HepG2 (cell line): Measurements from ENCODE around the gene FASLG.

Experiments
- BHLHE40 ChIP-seq: IDR thresholded peaks from 2 replicates; pipeline ENCODE4 v1.6.1; 2011; ENCODE audit warnings: low read length, improper control_type of control experiment
- FOXP1 ChIP-seq, 2 experiments: fragments of 450-650 bp in 1 of 2; IDR thresholded peaks; 2 replicates each; pipeline ENCODE4 v1.6.1; 2017 to 2018; ENCODE audit warnings: antibody characterized with exemption in 1 of 2
- TCF12 ChIP-seq, 2 experiments: fragments of 450-650 bp in 1 of 2; sonication (generic) in 1 of 2; formaldehyde crosslinking in 1 of 2; IDR thresholded peaks; 2 replicates each; pipeline versions ENCODE4 v1.6.1 to v1.8.0; 2017 to 2022; ENCODE audit warnings: antibody characterized with exemption in 1 of 2, mild to moderate bottlenecking in 1 of 2, missing genetic modification reagents in 1 of 2, moderate library complexity in 1 of 2
- ZBTB8A ChIP-seq: sonication (generic); formaldehyde crosslinking; IDR thresholded peaks from 2 replicates; pipeline ENCODE4 v1.4.0; 2020; ENCODE audit warnings: mild to moderate bottlenecking, low read depth, missing genetic modification reagents, borderline replicate concordance
- TF ChIP-seq, protein P1 (sequence below): sonication (generic); formaldehyde crosslinking; IDR thresholded peaks from 2 replicates; pipeline ENCODE4 v1.5.0; 2020; ENCODE audit warnings: mild to moderate bottlenecking, missing genetic modification reagents, moderate library complexity

- TF ChIP-seq ZBTB8A (CRISPR knock-in tag) (no peak), BHLHE40 (no peak), FOXP1 (IDR thresholded peaks at IDR 0.05) (no peak), FOXP1 (CRISPR knock-in tag; IDR thresholded peaks at IDR 0.05) (no peak), TCF12 (IDR thresholded peaks at IDR 0.05) (no peak), TCF12 (CRISPR knock-in tag; IDR thresholded peaks at IDR 0.05) (no peak)
- TF ChIP-seq, protein P1, sequence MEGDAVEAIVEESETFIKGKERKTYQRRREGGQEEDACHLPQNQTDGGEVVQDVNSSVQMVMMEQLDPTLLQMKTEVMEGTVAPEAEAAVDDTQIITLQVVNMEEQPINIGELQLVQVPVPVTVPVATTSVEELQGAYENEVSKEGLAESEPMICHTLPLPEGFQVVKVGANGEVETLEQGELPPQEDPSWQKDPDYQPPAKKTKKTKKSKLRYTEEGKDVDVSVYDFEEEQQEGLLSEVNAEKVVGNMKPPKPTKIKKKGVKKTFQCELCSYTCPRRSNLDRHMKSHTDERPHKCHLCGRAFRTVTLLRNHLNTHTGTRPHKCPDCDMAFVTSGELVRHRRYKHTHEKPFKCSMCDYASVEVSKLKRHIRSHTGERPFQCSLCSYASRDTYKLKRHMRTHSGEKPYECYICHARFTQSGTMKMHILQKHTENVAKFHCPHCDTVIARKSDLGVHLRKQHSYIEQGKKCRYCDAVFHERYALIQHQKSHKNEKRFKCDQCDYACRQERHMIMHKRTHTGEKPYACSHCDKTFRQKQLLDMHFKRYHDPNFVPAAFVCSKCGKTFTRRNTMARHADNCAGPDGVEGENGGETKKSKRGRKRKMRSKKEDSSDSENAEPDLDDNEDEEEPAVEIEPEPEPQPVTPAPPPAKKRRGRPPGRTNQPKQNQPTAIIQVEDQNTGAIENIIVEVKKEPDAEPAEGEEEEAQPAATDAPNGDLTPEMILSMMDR (CRISPR knock-in tag): no peak
These were observed 29.3 kb upstream of the FASLG start for GRCh38 chr1:172629638-172630037.
